Measurements from ENCODE around the gene ALX4.

The ALX4 gene

DNA sequence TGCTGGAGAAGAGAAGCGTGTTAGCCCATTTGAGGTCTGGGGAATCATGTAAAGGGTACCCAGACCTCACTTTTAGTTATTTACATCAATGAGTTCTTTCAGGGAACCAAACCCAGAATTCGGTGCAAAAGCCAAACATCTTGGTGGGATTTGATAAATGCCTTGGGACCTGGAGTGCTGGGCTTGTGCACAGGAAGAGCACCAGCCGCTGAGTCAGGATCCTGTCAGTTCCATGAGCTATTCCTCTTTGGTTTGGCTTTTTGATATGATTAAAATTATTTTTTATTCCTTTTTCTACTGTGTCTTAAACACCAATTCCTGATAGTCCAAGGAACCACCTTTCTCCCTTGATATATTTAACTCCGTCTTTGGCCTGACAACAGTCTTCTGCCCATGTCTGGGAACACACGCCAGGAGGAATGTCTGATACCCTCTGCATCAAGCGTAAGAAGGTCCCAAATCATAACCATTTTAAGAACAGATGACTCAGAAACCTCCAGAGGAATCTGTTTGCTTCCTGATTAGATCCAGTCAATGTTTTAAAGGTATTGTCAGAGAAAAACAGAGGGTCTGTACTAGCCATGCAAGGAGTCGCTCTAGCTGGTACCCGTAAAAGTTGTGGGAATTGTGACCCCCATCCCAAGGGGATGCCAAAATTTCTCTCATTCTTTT, 65.2 kb downstream of the ALX4 start:
- no peak for DNase-seq (ENCODE audit: low read depth in 2 of 2)

DNA sequence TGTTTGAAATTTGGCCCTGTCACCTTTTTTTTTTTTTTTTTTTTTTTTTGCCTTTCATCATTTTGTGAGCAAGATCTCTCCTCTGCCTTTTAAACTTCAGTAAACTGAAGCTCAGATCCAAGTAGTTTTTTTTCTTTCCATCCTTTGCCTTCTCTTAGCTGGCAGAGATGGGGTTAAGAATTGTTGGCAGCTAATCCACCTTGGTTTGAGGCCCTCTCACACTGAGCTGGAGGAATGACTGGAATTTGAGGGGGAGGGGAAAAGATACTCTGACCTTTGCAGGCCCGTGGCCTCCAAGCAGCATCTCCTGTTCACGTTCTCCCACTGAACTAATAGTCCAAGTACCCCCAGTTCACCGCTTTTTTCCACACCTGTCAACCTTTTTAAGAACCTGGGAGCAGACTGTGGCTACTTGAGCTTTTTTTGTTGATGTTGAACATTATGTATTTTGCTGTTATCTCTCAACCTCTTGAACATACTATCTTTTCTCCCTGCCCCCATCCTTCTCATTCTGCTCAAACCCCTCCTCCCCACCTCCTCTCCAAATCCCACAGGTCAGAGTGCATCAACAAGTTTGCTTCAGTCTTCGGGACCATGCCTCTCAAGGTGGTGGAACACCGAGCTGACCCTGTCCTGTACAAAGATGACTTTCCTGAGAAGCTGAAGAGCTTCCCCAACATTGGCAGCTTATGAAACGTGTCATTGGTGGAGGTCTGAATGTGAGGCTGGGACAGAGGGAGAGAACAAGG, 66.2 kb downstream of the ALX4 start:
- DNase-seq (ENCODE audit: low read depth in 2 of 2), result no peak

DNA sequence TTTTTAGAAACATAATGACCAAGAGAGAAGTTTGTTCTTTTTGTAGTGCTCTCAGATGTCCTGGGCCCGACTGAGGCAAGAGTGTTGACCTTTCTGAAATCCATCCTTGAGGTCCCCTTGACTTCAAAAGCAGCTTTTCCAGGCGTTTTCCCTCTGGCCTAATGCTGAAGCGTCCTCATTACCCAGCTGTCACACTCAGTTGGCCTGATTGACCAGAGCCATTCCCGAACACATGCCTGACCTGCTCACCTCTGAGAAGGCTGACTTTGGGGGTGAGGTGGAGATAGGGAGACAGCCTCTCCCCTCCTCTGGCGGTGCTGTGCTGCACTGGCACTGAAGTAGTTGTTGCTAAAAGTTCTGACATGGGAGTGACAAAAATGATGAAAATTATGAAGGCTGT, 66.9 kb downstream of the ALX4 start:
- DNase-seq (ENCODE audit: low read depth in 2 of 2), result no peak

DNA sequence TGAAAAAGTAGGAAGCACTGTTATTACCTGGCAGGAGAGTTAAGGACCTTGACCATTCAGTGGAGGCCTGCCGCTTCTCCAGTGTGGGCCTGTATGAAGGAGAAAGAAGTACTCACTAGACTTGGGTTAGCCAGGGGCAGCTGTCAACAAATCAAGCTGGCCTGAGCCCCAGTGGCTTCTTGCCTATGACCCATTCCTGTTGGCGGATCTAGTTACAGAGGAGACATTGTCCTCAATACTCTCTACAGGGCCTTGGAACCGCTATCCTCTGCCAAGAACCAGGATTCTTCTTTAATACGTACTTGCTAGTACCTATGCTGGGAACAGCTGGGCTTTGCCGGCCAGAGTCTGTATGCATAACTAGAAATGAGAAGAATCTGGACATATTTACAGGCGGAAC, 68.1 kb downstream of the ALX4 start:
- no peak for DNase-seq (ENCODE audit: low read depth in 2 of 2)

DNA sequence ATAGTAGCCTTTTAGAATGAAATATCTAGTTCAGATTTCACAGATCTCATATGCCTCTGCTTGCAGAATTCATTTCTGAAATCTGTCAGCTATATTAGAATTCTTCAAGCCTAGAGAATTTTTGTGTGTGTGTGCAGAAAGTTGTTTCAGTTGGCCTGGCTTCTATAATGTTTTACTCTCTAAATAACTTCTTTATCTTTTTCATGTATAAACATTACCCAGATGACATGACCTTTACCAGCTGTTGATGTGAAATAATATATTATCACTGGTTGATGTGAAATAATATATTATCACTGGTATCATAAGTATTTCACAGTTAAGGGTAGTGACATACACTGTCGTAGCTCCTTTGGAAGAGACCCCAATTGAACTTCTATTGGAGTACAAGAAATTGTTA, 72.8 kb downstream of the ALX4 start:
- DNase-seq (ENCODE audit: low read depth in 2 of 2), result no peak

DNA sequence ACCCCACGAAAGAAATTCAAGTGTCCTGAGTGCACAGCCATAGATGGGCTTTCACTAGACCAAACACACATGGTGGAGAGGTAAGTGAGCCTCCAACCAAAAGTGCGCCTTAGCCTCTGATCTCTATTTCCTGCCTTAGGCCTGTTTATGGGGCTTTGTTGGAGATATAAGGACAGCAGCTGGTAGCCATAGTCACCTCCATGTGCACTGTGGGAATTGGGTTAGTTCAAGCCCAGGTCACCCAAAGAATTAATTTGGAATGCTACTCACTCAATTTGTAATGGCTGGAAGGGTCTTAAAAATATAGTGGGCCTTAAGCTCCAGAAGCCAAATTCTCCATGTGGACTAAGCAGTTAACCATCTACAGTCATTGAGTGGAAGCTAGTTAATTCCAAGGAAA, 73.6 kb downstream of the ALX4 start:
- no peak for DNase-seq (ENCODE audit: low read depth in 2 of 2)

DNA sequence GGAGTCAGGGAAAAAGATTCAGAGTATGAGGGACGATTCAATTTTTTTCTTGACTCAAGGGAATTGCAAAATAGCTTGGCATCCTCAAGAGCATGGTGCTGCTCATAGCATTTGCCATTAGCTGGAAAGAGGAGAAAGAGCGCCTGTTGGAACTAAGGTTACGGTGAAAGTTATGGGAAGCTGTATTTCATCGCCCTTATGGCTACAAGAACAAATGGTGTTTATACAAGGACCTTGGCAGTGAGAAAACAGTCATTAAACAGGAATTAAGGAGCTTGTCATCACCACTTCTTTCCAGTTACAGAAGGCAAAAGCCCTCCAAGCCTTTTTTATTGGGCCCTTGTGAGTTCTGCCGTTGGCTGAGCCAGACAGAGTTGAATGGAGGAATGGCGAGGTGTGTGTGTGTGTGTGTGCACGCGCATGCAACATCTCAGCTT, 74.2 kb downstream of the ALX4 start:
- peak; percentile 77 to 79 for DNase-seq (ENCODE audit: low read depth in 2 of 2)

DNA sequence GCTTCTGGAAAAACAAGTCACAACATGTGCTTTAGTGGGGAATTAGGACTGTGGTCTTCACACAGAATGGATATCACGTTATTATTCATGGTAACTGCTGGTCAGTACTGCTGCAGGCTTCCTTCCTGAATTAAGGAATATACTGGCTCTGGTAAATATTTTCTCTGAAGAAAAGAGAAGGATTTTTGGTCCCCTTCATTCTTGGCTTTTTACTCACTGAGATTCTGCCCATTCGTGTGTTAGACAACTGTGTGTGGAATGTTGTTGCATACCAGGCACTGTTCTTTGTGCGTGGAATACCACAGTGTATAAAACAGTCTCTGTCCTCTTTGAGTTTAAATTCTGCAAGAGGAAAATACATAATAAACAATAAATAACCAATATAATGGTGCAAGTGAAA, 80.3 kb downstream of the ALX4 start:
- DNase-seq (ENCODE audit: low read depth in 2 of 2), result no peak

DNA sequence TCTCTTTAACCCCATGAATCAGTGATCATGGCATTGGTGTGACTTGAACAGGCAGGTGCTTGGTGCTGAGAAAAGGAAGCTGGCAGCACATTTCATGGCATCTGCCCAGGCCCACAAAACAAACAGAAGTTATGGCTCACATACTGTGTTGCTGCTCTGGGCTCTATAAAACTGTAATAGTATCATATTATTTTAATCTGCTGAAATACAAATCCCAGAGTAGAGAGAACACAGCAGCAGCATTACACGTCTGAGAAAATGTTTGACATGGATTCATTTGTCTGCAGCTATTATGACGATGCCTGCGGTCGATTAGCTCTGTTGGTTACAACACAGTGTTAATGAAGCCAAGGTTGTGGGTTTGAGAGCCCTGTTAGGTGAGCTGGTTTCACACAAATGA, 80.8 kb downstream of the ALX4 start:
- DNase-seq (ENCODE audit: low read depth in 2 of 2), result no peak

DNA sequence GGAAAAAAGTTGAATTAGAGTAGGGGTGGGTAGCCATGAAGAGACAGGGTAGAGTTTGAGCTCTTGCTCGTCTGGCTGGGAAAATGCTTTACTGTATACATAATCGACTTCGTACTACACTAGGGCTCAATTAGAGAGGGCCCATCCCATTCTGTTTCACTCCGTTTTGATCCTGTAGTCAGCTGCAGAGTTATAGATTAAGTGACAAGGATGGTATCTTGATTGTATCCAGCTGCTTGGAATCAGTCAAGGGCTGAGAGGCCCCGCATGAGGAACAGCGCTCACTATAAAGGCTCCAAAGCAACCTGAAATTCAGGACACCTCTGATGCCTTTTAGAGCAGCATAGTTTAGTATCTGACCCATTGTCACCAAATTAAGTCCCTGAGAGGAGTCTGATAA, 81.6 kb downstream of the ALX4 start:
- no peak for DNase-seq (ENCODE audit: low read depth in 2 of 2)

DNA sequence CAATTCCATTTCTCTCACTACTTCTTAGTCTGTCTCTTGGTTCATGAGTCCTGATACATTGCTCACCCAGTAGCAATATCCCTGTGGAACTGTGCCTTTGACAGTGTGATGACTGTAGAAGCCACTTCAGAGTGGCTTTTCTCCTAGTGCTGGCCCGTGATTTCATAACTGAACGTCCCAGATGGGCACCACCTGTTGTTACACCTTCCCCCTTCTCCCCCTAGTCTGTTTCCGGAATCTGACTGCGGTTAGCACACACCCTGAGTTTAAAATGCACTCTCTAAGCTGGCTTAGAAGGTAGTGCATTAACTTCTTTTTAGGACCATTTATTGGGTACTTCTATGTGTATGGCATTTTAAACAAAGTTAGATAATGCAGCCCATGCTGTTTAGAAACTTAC, 83.0 kb downstream of the ALX4 start:
- no peak for DNase-seq (ENCODE audit: low read depth in 2 of 2)

DNA sequence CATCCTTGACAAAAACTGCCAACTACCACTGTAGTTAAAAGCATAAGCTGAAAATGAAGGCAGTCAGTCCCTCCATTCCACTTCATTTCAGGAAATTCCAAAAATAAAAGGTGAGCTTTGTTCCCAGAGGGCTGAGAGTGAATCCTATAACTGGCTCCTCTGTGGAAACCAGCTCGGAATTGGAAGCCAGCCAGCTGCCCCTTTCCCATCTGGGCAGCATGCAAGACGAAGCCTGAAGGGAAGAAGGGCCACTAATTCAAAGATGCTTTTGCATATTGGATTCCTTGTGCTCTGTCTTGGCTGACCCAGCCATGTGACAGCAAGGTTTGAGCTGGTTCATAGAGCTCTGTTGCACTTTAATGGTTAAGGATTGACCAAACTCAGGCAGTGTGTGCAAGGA, 83.4 kb downstream of the ALX4 start:
- DNase-seq (ENCODE audit: low read depth in 2 of 2), result no peak

DNA sequence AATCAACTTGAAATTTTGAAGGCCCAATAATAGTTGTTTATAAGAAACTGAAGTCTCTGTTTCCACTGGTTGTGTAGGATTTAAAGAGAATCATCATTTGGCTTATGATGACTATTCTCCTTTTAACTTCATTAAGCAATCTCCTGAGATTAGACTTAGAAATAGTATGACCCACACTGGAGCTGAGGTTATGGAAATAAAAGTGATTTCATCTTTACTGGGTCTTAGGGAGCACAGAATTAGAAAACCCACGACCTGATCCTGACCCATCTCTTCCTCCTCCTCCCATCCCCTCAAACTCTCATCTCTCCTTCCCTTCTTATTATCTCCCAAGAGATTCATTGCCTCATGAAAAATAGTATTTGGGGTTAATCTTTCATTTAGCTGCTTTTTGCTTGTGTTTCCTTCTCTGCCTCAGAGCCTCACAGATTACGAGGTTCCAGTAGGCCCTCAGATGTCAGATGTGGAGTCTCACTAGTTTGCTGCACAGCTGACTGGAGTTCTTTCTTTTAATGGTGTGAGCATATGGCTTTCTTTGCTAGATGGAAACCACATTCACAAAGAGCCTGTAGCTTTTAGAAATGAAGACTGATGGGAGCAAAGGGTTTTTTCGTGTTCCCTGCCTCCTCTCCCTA, 85.0 kb downstream of the ALX4 start:
- no peak for DNase-seq (ENCODE audit: low read depth in 2 of 2)

DNA sequence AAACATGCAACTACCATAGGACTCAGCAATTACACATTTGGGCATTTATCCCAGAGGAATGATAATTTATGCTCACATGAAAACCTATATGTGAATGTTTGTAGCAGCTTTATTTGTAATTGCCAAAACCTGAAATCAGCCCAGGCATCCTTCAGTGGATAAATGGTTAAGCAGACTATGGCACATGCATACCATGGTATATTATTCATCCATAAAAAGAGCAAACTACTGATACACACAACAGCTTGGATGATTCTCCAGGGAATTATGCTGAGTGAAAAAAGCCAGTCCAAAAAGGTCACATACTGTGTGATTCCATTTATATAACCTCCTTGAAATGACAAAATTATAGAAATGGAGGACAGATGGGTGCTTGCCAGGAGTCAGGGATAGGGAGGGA, 86.7 kb downstream of the ALX4 start:
- peak; percentile 76 to 80 for DNase-seq (ENCODE audit: low read depth in 2 of 2)

DNA sequence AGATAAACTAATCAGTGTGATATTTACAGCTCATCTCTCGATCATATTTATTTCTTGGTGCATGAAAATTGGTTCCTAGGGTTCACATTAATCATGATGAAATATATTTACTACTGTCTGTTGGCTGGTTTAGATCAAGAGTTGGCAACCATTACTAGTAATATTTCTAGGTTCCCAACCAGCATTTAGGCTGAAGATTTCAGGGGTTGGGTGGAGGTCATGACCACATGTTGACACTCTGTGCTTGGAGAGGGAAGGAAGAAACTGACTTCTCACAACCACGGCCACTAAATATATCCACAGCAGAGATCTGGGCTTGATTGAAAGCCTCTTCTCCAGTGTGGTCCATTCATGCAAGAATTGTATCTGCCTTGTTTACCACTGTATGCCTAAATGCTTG, 87.9 kb downstream of the ALX4 start:
- no peak for DNase-seq (ENCODE audit: low read depth in 2 of 2)

DNA sequence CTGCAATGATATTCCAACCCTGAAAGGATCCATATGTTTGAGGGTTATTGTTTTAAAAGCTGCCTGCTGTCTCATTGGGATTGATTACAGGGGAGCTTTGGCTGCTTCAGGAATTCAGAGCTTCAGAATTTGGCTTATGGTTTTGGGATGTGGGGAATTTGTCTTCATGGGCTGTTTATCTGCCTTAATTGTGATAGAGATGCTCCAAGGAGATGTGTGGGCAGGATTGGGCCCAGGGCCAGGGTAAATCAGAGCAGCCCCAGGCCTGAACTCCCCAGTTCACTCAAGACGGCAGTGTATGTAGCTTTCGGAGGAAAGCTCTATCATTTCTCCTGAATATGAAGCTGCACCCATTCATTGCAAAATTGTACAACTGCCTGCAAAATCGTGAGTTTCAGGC, 88.5 kb downstream of the ALX4 start:
- no peak for DNase-seq (ENCODE audit: low read depth in 2 of 2)

DNA sequence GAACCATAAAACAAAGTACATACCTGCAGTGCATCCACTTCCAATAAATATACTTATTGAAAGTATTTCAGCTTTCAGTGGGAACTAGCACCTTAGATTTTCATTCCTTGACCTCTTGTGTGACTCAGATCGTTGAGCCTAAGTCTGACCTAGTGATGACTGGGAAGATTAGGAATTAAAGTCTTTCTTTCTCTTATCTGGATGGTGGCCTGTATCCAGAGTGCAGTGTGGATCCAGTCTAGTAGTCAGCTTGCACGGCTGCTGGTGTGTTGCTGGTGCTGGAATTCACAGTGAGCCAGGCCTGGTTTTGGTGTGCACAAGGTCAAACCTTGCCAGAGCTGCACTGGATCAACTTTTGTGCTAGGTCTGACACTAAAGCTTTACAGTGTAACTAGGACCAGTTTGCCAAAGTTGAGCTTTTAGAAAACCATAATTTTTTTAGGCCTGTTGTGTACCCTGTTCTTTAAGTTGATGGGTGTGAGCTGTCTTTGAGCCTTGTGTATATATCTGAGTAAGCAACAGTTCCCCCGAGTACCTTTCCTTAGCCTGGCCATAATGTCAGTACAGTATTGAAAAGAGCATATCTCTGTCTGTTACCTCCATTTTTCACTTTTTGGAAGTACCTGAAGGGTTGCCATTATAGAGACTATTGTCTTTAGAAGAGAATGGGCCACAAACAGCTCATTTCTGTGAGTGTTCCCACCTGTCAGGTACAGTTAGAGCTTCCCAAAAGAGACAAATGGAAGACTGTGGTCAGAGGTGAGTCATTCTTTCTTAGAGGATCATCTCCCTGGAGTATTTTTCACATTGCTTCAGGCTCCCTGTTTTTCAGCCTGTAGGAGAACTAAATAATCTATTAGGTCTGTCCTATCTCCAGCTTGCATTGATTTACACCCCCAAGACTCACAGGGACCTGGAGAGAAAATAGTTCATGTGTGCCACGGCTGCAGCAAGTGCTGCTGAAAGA, 89.8 kb downstream of the ALX4 start:
- DNase-seq (ENCODE audit: low read depth in 2 of 2), result no peak

DNA sequence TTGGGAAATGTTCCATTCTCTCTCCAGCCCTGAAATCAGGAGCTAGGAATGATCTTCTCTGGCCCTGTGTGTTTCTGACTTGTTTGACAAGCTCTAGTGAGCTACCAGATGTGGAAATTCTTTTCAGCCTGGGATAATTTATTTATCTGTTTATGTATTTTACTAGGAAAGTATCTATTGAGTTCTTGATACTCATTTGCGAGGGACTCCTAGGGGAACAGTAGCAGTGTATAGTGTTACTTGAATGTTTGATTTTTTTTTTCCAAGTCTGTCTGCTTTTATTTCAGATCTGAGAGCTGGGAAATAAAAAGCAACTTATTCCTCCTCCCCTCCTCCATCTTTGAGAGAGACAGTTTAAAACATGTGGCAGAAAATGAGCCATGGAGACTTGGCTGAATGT, 92.5 kb downstream of the ALX4 start:
- no peak for DNase-seq (ENCODE audit: low read depth in 2 of 2)

DNA sequence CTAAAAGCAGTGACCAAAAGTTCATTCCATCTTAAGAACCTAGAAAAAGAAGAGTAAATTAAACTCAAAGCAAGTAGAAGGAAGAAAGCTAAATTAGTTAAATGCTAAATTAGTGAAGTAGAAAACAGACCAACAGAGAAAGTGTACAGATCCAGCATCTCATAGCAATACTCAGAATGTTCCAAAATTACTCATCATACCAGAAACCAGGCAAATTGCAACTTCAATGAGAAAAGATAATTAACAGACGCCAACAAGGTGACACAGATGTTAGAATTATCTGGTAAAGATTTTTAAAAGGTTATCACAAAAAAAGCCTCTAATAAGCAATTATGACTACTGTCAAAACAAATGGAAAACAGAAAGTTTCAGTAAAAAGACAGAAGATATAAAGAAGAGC, 96.8 kb downstream of the ALX4 start:
- DNase-seq (ENCODE audit: low read depth in 2 of 2), result no peak

DNA sequence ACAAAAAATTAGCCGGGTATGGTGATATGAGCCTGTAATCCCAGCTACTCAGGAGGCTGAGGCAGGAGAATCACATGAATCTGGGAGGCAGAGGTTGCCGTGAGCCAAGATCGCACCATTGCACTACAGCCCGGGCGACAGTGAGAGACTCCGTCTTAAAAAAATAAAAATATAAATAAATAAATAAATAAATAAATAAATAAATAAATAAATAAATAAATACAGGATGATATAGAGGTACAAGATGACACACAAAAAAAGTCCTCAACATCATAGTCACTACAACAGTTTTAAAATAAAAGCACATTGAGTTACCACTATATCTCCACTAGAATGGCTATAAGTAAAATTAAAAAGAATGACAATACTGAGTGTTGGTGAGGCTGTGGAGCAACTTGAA, 97.8 kb downstream of the ALX4 start:
- DNase-seq (ENCODE audit: low read depth in 2 of 2), result no peak

All from fibroblast of skin of left quadriceps (primary cell).